GM19438 (cell line): ENCODE results near the gene THSD4.

Experiments used
- ATAC-seq: cut with Tn5 transposase; IDR thresholded peaks from one replicate; pipeline ENCODE4 v1.9.1; 2021; ENCODE audit warnings: low read depth; ENCODE audit not compliant: unreplicated experiment

THSD4 gene

GRCh38 chr15:71830981-71831380 is 715.7 kb downstream of the THSD4 start:
- no peak for ATAC-seq
